Measurements from ENCODE around the gene OR7C1. TPM values are rescaled to one million over a fixed set of nuclear protein-coding genes. Genes with fewer than 3 reads are reported as not detected.
A peak's percentile ranks its signal among the peaks of the same experiment; 100 is the strongest.
"Not testable (repeated sequence)": the region's sequence is repeated elsewhere in the genome, so short reads cannot be mapped to it uniquely, and the experiment has no call there.

OR7C1 gene
- total RNA-seq, 1 donor from 2014 or later: not detected

- DNase-seq (ENCODE audit: low read depth in 2 of 2): peak in 1 of 2 donors; percentile 36
Observed at GRCh38 chr19:14785102-14785793, 49.7 kb downstream of the OR7C1 start.

GRCh38 chr19:14784730-14785101 is 50.3 kb downstream of the OR7C1 start:
- peak; percentile 26 to 27 for DNase-seq (ENCODE audit: low read depth in 2 of 2)

GRCh38 chr19:14783410-14783998 is 51.5 kb downstream of the OR7C1 start:
- not testable (repeated sequence) for DNase-seq (ENCODE audit: low read depth in 2 of 2)

- DNase-seq (ENCODE audit: low read depth in 2 of 2): no peak
Observed at GRCh38 chr19:14782626-14783409, 52.2 kb downstream of the OR7C1 start.

- not testable (repeated sequence) for DNase-seq (ENCODE audit: low read depth in 2 of 2)
Observed at GRCh38 chr19:14781713-14782536, 53.1 kb downstream of the OR7C1 start.

- not testable (repeated sequence) for DNase-seq (ENCODE audit: low read depth in 2 of 2)
Observed at GRCh38 chr19:14780622-14781225, 54.3 kb downstream of the OR7C1 start.

- DNase-seq (ENCODE audit: low read depth in 2 of 2): no peak
Observed at GRCh38 chr19:14779151-14779550, 55.8 kb downstream of the OR7C1 start.

GRCh38 chr19:14778110-14778845 is 56.7 kb downstream of the OR7C1 start, which contains the start of gene ADGRE2:
Gene ADGRE2 (minus strand): TSS chr19:14778560. CDS start chr19:14776756, 1,804 bp downstream.
- not testable (repeated sequence) for DNase-seq (ENCODE audit: low read depth in 2 of 2)

- DNase-seq (ENCODE audit: low read depth in 2 of 2): not testable (repeated sequence)
Observed at GRCh38 chr19:14777645-14778044, 57.3 kb downstream of the OR7C1 start.

- DNase-seq (ENCODE audit: low read depth in 2 of 2): no peak
Observed at GRCh38 chr19:14775869-14776586, 59.0 kb downstream of the OR7C1 start.

- DNase-seq (ENCODE audit: low read depth in 2 of 2): not testable (repeated sequence)
Observed at GRCh38 chr19:14775326-14775725, 59.7 kb downstream of the OR7C1 start.

GRCh38 chr19:14774373-14774772 is 60.6 kb downstream of the OR7C1 start:
- DNase-seq (ENCODE audit: low read depth in 2 of 2): no peak

- not testable (repeated sequence) for DNase-seq (ENCODE audit: low read depth in 2 of 2)
Observed at GRCh38 chr19:14773722-14774121, 61.3 kb downstream of the OR7C1 start.

- DNase-seq (ENCODE audit: low read depth in 2 of 2): no peak
Observed at GRCh38 chr19:14772995-14773394, 62.0 kb downstream of the OR7C1 start.

GRCh38 chr19:14772467-14772866 is 62.5 kb downstream of the OR7C1 start:
- DNase-seq (ENCODE audit: low read depth in 2 of 2): no peak

GRCh38 chr19:14770944-14771839 is 63.8 kb downstream of the OR7C1 start:
- no peak for DNase-seq (ENCODE audit: low read depth in 2 of 2)

GRCh38 chr19:14770136-14770535 is 64.8 kb downstream of the OR7C1 start:
- no peak for DNase-seq (ENCODE audit: low read depth in 2 of 2)

- no peak for DNase-seq (ENCODE audit: low read depth in 2 of 2)
Observed at GRCh38 chr19:14769201-14769600, 65.8 kb downstream of the OR7C1 start.

- no peak for DNase-seq (ENCODE audit: low read depth in 2 of 2)
Observed at GRCh38 chr19:14768001-14768400, 67.0 kb downstream of the OR7C1 start.
